SH-SY5Y (cell line): ENCODE results near the gene TOMT.

Experiments
- GATA2 ChIP-seq: IDR thresholded peaks from 2 replicates; pipeline ENCODE4 v1.6.1; 2011; ENCODE audit warnings: mild to moderate bottlenecking, low read depth, low read length
- GATA3 ChIP-seq: IDR thresholded peaks from 2 replicates; pipeline ENCODE4 v1.6.1; 2011; ENCODE audit warnings: low read depth, mild to moderate bottlenecking, low read length, moderate library complexity

DNA sequence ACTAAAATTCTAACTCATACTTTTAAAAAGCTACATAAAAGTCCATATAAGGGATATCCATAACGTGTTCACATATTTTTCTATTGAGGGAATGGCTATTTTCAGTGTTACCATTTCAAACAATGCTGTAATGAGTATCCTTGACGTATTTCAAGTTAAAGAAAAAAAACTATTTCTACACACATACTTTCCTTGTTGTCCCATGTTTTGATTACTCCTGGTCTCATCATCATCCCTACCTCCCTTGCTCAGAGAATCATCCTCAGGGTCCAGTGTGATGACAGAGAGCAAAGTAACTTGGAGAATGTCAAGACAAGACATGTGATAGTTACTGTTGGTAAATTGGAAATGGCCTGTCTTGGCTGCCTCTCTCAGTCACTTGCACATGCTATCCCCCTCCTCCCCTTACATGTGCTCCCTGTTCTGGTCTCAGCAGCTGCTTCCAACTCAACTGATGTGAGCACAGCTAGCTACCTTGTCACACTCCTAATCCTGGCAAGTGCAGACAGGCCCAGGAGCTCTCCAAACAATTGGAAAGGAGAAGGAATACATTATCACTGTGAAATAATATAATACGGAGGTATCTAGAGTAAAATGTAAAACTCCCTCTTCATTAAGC, 47.2 kb upstream of the TOMT start:
- TF ChIP-seq GATA2 = no peak
- TF ChIP-seq GATA3 = no peak
